ENCODE measurements around the gene ACSS1. TPM values are rescaled to one million over a fixed set of nuclear protein-coding genes. Genes with fewer than 3 reads are reported as not detected.

ACSS1 gene
- total and polyA plus RNA-seq, 12 donors = 7.2 to 97.3 (median 16.9) TPM

DNA sequence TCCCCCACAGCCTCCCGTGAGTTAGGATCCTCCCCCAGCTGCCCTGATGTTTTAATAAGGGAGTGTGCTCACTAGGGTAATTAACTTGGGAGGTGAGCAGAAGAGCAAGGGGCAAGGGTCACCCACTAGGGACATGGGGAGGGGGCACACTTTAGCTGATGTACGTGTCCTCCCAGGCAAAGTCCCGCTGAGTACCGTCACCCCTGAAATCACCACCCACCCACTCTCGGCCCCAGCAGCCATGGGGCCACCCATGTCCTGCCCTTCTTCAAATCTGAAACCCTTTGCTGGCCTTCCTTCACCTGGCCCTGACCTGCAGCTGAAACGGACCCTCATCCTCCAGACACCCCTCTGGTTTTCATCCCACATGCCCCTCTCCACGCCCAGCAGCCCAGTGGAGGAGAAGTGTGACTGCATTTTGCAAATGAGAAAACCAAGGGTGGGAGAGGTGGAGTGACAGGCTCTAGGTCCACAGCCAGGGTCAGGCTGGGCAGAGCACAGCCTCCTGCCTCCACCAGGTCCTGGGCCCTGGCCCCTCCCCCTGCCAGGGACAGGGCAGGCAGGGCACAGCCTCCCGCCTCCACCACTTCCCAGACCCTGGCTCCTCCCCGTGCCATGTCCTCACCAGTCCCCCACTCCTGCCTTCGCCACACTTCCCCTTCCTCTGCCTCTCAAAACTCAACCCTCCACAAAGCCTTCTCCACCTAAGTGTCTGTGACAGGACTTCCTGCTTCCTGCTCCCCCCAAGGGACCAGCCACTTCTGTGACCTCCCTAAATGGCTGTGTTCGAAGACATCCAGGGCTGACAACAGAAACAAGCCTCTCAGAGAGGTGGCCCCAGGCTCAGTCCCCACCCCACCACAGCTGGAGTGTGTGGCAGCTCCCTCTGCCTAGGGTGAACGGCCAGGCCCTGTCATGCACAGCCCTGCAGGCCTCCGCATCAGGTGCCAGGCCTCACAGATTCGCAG lies 15.1 kb downstream of the ACSS1 start:
- no peak overlapping the region for H3K4me3 ChIP-seq
- peaks cover 11 to 29% of the 10 kb centered on the region in 2 donors for H3K4me1 ChIP-seq (replicated peaks in 1 of 2)
- H3K27ac ChIP-seq = peak overlapping the region in 2 of 5 donors; percentile 52 to 57
- no peaks in the 10 kb centered on the region for H3K27me3 ChIP-seq
- no peak for TF ChIP-seq POLR2A (IDR thresholded peaks at IDR 0.05)
- TF ChIP-seq, protein P1, sequence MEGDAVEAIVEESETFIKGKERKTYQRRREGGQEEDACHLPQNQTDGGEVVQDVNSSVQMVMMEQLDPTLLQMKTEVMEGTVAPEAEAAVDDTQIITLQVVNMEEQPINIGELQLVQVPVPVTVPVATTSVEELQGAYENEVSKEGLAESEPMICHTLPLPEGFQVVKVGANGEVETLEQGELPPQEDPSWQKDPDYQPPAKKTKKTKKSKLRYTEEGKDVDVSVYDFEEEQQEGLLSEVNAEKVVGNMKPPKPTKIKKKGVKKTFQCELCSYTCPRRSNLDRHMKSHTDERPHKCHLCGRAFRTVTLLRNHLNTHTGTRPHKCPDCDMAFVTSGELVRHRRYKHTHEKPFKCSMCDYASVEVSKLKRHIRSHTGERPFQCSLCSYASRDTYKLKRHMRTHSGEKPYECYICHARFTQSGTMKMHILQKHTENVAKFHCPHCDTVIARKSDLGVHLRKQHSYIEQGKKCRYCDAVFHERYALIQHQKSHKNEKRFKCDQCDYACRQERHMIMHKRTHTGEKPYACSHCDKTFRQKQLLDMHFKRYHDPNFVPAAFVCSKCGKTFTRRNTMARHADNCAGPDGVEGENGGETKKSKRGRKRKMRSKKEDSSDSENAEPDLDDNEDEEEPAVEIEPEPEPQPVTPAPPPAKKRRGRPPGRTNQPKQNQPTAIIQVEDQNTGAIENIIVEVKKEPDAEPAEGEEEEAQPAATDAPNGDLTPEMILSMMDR (IDR thresholded peaks at IDR 0.05) = no peak
- intact Hi-C loops (cut with DNase I) = no loop called here
- WGBS, 4 donors = 73 to 86% (median 81%) methylated on average over 9 to 14 of the region's 14 CpGs
- H3K9me3 ChIP-seq (replicated peaks in 1 of 3) = no peaks in the 10 kb centered on the region
- peak; percentile 49 to 70 (median 61) for DNase-seq
- peaks cover 0 to 16% of the 10 kb centered on the region in 2 donors for H3K36me3 ChIP-seq (replicated peaks in 1 of 2)

DNA sequence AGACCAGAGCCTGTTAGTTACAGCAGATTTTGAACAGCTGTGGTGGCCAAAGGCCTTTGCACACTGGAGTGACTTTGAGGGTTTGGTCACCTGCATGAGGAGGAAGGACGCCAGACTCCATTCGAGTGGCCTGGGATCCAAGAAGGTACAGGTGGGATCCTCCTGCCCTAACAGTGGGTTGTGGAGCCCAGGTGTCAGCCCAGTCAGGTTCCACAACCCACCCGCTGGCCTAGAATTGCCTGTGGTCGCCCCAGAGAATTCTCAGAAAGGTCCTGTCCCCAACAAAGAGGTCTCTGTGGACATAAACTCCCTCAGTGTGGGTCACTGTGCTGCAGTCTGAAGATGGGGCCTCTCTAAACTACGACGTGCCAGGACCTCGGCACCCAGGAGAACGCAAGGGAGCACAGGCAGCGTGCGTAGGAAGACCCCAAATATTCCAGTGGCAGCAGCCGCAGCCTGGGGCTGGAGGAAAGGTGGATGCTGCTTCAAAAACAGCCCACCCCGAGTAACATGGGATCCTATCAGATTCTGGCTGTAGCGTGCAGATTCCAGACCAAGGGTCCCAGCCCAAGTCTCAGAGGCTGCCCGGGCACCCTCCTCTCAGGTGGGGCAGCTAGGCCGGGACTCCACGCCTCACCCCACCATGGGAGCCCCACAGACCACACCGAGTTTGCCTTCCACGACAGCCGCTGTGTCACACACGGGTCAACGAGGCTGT lies 16.0 kb downstream of the ACSS1 start:
- DNase-seq = no peak
- intact Hi-C loops (cut with DNase I) = no loop called here
- no peak overlapping the region for H3K4me3 ChIP-seq
- H3K36me3 ChIP-seq (replicated peaks in 1 of 2) = peaks cover 0 to 8% of the 10 kb centered on the region in 2 donors
- no peaks in the 10 kb centered on the region for H3K27me3 ChIP-seq
- H3K27ac ChIP-seq = peak overlapping the region in 2 of 5 donors; percentile 5 to 57
- H3K4me1 ChIP-seq (replicated peaks in 1 of 2) = peaks cover 14 to 37% of the 10 kb centered on the region in 2 donors
- TF ChIP-seq POLR2A (IDR thresholded peaks at IDR 0.05) = no peak
- TF ChIP-seq, protein P1 (IDR thresholded peaks at IDR 0.05) = no peak
- no peaks in the 10 kb centered on the region for H3K9me3 ChIP-seq (replicated peaks in 1 of 3)
- WGBS, 4 donors = 90 to 98% (median 92%) methylated on average over 7 to 21 of the region's 21 CpGs

DNA sequence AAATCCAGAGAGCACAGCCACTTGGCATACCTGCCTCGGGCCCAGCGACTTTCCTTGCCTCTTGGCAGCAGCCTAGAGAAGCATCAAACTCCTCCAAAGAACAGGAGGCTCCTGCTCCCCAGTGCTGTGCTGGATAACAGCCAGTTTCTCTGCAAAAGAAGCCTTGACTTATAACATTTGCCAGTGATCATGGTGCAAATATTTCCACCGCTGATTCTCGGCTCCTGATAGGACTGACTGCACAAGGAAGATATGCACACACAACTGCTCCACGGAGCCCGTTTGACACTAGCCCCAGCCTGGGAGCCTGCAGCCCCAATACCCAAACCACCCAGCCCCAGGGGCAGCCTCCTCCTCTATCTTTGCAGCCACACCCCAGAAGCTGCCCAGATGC lies 17.5 kb downstream of the ACSS1 start:
- no peaks in the 10 kb centered on the region for H3K9me3 ChIP-seq (replicated peaks in 1 of 3)
- H3K4me1 ChIP-seq (replicated peaks in 1 of 2) = peaks cover 22 to 52% of the 10 kb centered on the region in 2 donors
- TF ChIP-seq, protein P1 (IDR thresholded peaks at IDR 0.05) = no peak
- no peak for TF ChIP-seq POLR2A (IDR thresholded peaks at IDR 0.05)
- H3K27me3 ChIP-seq = no peaks in the 10 kb centered on the region
- H3K4me3 ChIP-seq = no peak overlapping the region
- WGBS, 4 donors = 42 to 59% (median 47%) methylated on average over 6 of the region's 6 CpGs
- intact Hi-C loops (cut with DNase I) = no loop called here
- no peaks in the 10 kb centered on the region for H3K36me3 ChIP-seq (replicated peaks in 1 of 2)
- peak overlapping the region in 2 of 5 donors; percentile 36 to 61 for H3K27ac ChIP-seq
- peak in 3 of 7 donors; percentile 23 to 31 (median 29) for DNase-seq
